Muscle layer of duodenum (tissue), 2 donors: ENCODE results near the gene SH3YL1.

Experiments used
- H3K27ac ChIP-seq: one replicate; pipeline ENCODE4 v1.7.0; 2013; ENCODE audit warnings: mild to moderate bottlenecking, low read length
- H3K27me3 ChIP-seq: one replicate; pipeline ENCODE4 v1.7.0; 2013; ENCODE audit warnings: low read depth, mild to moderate bottlenecking, control low read depth, low read length
- H3K36me3 ChIP-seq, 2 donors: one replicate each; pipeline ENCODE4 v1.7.0; 2013; ENCODE audit warnings: low read length in 2 of 2, control low read depth in 1 of 2, mild to moderate bottlenecking in 1 of 2; ENCODE audit not compliant: insufficient read depth in 2 of 2, control insufficient read depth in 1 of 2
- H3K4me1 ChIP-seq, 2 donors: one replicate each; pipeline ENCODE4 v1.7.0; 2013; ENCODE audit warnings: low read length in 2 of 2, mild to moderate bottlenecking in 2 of 2, control low read depth in 1 of 2, moderate library complexity in 1 of 2; ENCODE audit not compliant: insufficient read depth in 2 of 2, control insufficient read depth in 1 of 2
- H3K4me3 ChIP-seq, 2 donors: one replicate each; pipeline ENCODE4 v1.7.0; 2013; ENCODE audit warnings: low read length in 2 of 2, low read depth in 1 of 2, mild to moderate bottlenecking in 1 of 2
- H3K9me3 ChIP-seq, 2 donors: one replicate each; pipeline ENCODE4 v1.7.0; 2013; ENCODE audit warnings: low read length in 2 of 2, control low read depth in 1 of 2, mild to moderate bottlenecking in 1 of 2; ENCODE audit not compliant: control insufficient read depth in 1 of 2
- donor health status: healthy.

SH3YL1 gene

DNA sequence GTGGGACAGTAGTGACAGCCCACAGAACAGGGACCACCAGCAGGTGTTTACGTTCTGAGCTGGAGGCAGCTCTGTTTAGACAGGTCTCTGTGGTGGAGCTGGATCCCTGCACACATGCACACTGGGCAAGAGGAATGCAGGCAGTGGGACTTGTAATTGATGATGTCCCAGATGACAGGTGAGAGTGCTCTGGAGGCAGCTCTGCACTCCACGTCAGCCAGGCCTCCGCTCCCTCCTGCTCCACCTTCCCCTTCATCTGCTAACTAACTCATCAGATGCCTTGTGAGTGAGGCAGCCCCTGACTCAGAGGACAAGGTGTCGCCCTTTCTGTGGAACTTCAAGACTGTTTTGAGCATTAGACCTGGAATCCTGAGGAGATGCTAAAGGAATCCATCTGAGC lies 53.2 kb downstream of the SH3YL1 start:
- Histone ChIP-seq H3K27me3 (no peaks in the 10 kb centered on the region), H3K4me3 (no peak overlapping the region), H3K9me3 (no peaks in the 10 kb centered on the region), H3K27ac (no peak overlapping the region), H3K4me1 (no peaks in the 10 kb centered on the region), H3K36me3 (no peaks in the 10 kb centered on the region)

DNA sequence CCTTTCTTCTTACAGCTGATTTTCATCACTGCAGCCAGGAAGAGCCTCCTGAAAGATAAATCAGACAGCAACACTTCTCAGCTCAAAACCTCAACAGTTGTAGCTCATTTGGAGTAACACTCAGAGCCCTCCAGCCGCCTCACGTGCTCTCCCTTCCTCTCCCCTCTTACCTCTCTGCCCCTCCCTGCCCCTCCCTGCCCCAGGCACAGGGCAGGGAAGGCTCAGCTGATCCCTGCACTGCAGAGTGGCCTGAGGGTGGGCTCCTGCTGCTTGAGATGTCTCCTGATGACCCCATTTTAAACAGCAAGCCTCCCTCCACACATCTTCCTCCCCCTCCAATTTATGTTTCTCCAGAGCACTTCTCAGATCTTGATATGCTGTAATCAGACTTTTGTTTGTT lies 54.4 kb downstream of the SH3YL1 start:
- Histone ChIP-seq H3K27me3 (no peaks in the 10 kb centered on the region), H3K9me3 (no peaks in the 10 kb centered on the region), H3K36me3 (no peaks in the 10 kb centered on the region), H3K27ac (no peak overlapping the region), H3K4me1 (no peaks in the 10 kb centered on the region), H3K4me3 (no peak overlapping the region)

DNA sequence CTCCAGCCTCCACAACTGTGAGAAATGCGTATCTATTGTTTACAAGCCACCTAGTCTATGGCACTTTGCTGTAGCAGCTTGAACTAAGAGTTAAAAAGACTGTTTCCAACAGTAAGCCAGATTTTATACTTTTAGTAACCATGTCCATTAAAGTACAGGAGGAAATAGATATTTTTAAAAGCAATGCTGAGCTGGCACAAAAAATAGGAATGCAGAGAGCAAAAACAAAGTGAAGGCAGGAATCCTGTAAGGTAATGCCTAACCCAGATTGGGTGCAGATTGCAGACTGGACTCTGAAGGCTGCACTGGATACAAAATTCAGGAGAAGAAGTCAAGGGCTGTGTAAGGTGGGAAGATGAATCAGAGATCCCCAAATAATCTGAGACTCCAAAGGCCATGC lies 55.5 kb downstream of the SH3YL1 start:
- Histone ChIP-seq H3K9me3 (no peaks in the 10 kb centered on the region), H3K4me1 (no peaks in the 10 kb centered on the region), H3K27ac (no peak overlapping the region), H3K27me3 (no peaks in the 10 kb centered on the region), H3K36me3 (no peaks in the 10 kb centered on the region), H3K4me3 (no peak overlapping the region)

DNA sequence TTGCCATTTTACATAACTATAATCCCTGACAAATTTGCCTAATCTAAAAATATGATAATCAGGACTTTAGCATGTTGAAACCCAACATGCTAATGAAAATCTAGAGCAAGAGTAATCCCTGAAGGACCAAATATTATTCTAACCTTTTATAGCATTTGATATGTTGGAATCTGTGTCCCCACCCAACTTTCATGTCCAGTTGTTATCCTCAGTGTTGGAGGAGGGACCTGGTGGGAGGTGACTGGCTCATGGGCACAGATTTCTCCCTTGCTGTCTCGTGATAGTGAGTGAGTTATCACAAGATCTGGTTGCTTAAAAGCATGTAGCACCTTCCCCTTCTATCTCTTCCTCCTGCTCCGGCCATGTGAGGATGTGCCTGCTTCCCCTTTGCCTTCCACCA lies 59.8 kb downstream of the SH3YL1 start:
- H3K4me3 ChIP-seq, result no peak overlapping the region
- H3K27ac ChIP-seq, result no peak overlapping the region
- H3K27me3 ChIP-seq, result no peaks in the 10 kb centered on the region
- no peaks in the 10 kb centered on the region for H3K36me3 ChIP-seq
- no peaks in the 10 kb centered on the region for H3K4me1 ChIP-seq
- no peaks in the 10 kb centered on the region for H3K9me3 ChIP-seq

DNA sequence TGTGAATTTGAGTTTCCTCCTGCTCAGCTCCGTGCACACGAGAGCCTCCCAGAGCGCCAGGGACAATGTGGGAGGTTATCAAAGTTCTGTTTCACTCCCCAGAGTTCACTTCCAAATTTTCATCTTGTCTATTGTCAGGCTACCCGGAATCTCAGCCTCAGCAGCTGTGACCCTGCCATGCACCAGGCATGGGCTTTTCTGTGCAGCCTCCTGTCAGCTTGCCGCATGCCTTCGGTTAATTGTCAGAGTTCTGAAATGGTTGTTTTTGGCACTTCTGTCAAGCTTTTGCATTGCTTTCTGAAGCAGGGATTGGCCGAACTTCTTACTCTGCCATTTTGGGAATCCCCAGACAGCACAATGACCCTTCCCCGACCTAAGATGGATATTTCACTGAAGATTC lies 60.4 kb downstream of the SH3YL1 start:
- H3K9me3 ChIP-seq, result no peaks in the 10 kb centered on the region
- no peaks in the 10 kb centered on the region for H3K4me1 ChIP-seq
- no peak overlapping the region for H3K4me3 ChIP-seq
- H3K27ac ChIP-seq, result no peak overlapping the region
- H3K36me3 ChIP-seq, result no peaks in the 10 kb centered on the region
- H3K27me3 ChIP-seq, result no peaks in the 10 kb centered on the region

DNA sequence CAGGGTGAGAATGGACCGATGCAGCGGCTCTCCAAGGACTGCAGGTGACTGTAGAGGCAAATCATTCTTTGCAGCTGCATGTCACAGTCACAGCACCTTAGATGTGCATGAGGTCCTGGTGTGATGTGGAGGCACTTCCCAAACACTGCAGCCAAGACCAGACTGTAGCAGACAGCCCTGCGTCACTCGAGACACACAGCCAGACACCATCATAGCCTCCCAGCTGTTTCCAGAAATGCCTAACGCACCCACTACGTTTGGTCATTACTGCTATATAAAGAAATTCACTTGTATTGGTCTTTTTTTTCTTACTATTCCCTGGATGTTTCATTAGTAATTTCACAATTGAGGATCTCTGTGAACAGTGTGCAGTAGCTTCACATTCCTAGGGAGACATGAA lies 60.9 kb downstream of the SH3YL1 start:
- H3K4me3 ChIP-seq, result no peak overlapping the region
- H3K27ac ChIP-seq, result no peak overlapping the region
- H3K27me3 ChIP-seq, result no peaks in the 10 kb centered on the region
- H3K36me3 ChIP-seq, result no peaks in the 10 kb centered on the region
- H3K9me3 ChIP-seq, result no peaks in the 10 kb centered on the region
- H3K4me1 ChIP-seq, result no peaks in the 10 kb centered on the region

DNA sequence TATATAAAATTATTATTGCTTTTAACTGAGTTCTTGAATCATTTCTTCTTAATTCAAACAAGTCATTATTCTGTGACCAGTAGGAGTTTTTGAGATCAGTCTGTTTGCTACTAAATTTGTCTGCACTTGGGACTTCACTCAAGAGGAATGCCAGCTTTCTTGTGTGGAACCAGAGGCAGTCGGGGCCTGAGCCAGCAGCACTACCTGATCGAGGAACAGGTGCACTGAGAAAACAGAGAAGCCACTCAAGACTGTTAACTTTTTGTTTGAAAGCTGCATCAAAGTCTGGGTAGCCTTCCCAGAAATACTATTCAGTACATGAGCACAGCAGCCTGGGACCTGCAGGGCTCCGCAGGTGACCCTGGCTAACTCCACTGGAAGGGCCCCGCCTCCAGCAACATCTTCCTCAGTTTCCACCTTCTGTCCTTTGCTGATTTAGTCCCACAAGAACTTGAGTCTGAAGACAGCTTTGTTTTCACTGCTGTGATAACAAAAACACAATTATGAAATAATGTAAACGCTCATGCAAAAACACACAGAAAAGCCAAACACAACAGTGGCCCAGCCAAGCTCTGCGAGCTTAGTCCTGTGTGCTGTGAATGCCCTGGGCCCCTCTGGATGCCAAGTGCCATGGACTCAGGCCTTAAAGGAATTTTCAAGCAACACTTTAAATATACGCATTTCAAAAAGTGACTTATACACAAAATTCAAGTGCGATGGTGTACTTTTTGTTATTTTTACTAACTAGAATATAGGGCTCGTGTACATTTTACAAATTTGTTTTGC lies 62.0 kb downstream of the SH3YL1 start:
- no peaks in the 10 kb centered on the region for H3K27me3 ChIP-seq
- H3K36me3 ChIP-seq, result no peaks in the 10 kb centered on the region
- no peaks in the 10 kb centered on the region for H3K4me1 ChIP-seq
- no peak overlapping the region for H3K4me3 ChIP-seq
- no peak overlapping the region for H3K27ac ChIP-seq
- no peaks in the 10 kb centered on the region for H3K9me3 ChIP-seq

DNA sequence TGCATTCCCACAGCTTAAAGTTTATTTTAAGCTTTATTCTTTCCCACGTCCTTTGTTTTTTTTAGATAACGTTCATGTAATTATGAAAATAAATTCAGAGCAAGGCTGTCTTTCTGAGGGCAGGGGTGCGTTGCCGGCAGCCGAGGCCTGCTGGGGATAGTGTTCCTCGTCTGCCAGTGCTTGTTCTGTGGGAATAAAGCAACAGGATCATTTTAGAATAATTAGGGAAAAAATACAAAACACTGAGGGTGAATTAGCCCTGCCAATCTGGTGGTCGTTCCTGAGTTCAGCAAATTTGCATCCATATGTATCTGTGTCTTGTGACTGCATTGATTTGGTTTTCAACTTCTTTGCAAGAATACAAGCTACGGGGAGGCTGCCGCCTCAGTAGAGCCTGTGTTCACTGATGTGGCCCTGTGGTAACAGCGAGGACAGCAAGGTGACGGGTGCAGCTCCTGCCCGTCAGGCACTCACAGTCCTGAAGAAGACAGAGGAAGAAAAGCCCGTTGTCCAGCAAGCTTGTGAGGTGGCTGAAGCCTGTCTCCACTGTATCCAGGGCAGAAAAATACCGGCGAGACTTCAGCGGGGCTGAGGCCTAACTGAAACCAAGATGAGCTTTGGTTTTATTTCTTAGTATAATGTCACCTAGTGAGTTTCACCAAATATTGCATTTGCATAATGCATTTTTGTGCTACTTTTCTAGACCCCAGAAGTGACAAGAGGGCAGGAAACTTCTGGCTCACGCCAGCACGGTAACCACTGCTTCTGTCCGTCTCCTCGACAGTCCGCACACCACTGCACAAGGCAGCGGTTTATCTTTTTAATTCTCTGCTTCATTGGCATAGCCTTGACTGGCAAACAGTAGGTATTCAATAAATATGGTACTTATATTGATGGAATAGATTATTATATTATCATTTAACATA lies 64.5 kb downstream of the SH3YL1 start:
- no peaks in the 10 kb centered on the region for H3K36me3 ChIP-seq
- no peak overlapping the region for H3K4me3 ChIP-seq
- no peaks in the 10 kb centered on the region for H3K9me3 ChIP-seq
- no peaks in the 10 kb centered on the region for H3K4me1 ChIP-seq
- H3K27me3 ChIP-seq, result no peaks in the 10 kb centered on the region
- no peak overlapping the region for H3K27ac ChIP-seq

DNA sequence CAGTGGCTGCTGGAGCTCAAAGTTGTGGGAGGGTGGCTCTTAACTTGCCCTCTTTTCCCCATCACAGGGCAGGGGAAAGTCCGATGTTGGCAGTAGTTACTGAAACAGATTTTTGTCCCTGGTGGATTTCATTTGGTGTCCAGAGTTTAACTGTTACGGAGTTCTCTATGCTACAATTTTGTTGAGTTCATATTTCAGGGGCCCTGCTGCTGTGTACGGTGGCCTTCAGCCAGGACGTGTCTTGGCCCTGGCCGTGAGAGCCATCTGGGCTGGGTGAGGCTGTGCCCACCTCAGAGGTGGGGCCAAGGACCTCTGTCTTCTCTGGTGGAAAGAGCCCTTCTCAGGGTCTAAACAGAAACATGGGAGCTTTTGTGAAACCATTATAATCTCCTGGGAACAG lies 67.4 kb downstream of the SH3YL1 start:
- no peak overlapping the region for H3K27ac ChIP-seq
- H3K9me3 ChIP-seq, result no peaks in the 10 kb centered on the region
- H3K27me3 ChIP-seq, result no peaks in the 10 kb centered on the region
- no peaks in the 10 kb centered on the region for H3K4me1 ChIP-seq
- H3K36me3 ChIP-seq, result no peaks in the 10 kb centered on the region
- H3K4me3 ChIP-seq, result no peak overlapping the region

DNA sequence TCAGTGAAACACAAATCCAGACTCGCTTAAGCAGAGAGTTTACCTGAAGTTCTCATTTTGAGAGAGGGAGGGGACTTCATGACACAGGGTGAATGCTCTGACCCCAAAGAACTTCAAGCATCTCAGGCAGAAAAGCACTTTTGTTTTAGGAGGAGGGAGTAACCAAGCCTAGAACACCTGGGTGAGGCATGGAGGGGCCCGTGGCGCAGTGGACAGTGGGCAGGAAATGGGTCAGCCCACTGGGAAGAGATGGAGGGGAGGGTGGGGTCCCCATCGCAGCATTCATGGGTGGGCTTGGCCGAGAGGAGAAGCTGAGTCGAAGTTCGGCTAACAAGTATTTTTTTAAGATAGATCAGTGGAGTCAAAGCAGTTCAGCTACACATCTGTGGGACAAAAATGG lies 67.9 kb downstream of the SH3YL1 start:
- no peaks in the 10 kb centered on the region for H3K9me3 ChIP-seq
- H3K27me3 ChIP-seq, result no peaks in the 10 kb centered on the region
- H3K4me1 ChIP-seq, result no peaks in the 10 kb centered on the region
- no peak overlapping the region for H3K4me3 ChIP-seq
- no peak overlapping the region for H3K27ac ChIP-seq
- no peaks in the 10 kb centered on the region for H3K36me3 ChIP-seq

DNA sequence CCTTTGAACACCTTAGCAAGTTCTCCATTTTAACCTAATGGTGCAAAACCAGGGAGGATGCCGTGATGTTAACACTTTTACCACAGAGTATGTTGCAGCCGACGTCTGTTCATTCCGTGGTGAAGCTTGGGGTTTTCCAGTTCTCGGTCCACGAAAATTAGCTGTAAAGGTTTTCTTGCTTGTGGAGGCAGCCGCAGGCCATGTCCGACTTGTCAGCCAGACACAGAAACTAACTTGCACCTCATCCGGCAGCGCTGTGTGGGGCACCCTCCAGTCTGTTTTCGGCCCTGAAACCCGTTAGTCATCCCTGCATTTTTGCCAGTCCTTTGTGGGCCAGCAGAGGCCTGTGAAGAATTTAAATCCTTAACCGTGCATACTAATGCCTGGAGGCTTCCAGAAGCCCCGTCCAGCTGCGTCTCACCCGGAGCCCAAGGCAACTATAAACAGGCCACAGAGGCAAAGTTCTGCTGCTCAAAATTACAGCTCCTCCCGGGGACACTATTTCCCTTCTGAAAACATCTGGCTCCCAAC lies 70.6 kb downstream of the SH3YL1 start:
- H3K4me3 ChIP-seq, result no peak overlapping the region
- no peaks in the 10 kb centered on the region for H3K27me3 ChIP-seq
- H3K27ac ChIP-seq, result no peak overlapping the region
- peaks cover 0 to 3% of the 10 kb centered on the region in 2 donors for H3K9me3 ChIP-seq
- H3K36me3 ChIP-seq, result no peaks in the 10 kb centered on the region
- H3K4me1 ChIP-seq, result no peaks in the 10 kb centered on the region
